HEK293T (cell line): ENCODE data around the gene KLC3.
"Not testable (repeated sequence)": the region's sequence is repeated elsewhere in the genome, so short reads cannot be mapped to it uniquely, and the experiment has no call there.

Experiments used
- CTCF ChIA-PET: fragments of 350-600 bp; formaldehyde crosslinking; extraction: SDS; loops from one replicate; lab custom pipeline; 2021; ENCODE audit warnings: antibody characterized with exemption, inconsistent platforms; lab: Yijun Ruan, JAX
- POLR2A ChIA-PET: fragments of 350-600 bp; formaldehyde crosslinking; extraction: SDS; loops from one replicate; lab custom pipeline; 2020; ENCODE audit warnings: antibody characterized with exemption, inconsistent platforms; lab: Yijun Ruan, JAX
- DNase-seq: peaks from one replicate; pipeline ENCODE4 v3.0.0; 2012; ENCODE audit warnings: mixed read lengths; ENCODE audit errors: extremely low spot score
- ARNT ChIP-seq: fragments of 450-650 bp; IDR thresholded peaks from 2 replicates; pipeline ENCODE4 v1.6.1; 2017; ENCODE audit warnings: mild to moderate bottlenecking
- BHLHE40 ChIP-seq: fragments of 450-650 bp; IDR thresholded peaks from 2 replicates; pipeline ENCODE4 v1.6.1; 2016; ENCODE audit warnings: mild to moderate bottlenecking, moderate library complexity, borderline replicate concordance
- CTBP1 ChIP-seq: fragments of 450-650 bp; IDR thresholded peaks from 2 replicates; pipeline ENCODE4 v1.6.1; 2016; ENCODE audit warnings: borderline replicate concordance
- ELF4 ChIP-seq: fragments of 450-650 bp; IDR thresholded peaks from 2 replicates; pipeline ENCODE4 v1.6.1; 2017; ENCODE audit warnings: antibody characterized with exemption
- FOXA1 ChIP-seq: fragments of 450-650 bp; IDR thresholded peaks from 2 replicates; pipeline ENCODE4 v1.6.1; 2016; ENCODE audit warnings: mild to moderate bottlenecking
- FOXK2 ChIP-seq: fragments of 450-650 bp; IDR thresholded peaks from 2 replicates; pipeline ENCODE4 v1.6.1; 2016; ENCODE audit warnings: mild to moderate bottlenecking
- FOXM1 ChIP-seq: fragments of 450-650 bp; IDR thresholded peaks from 2 replicates; pipeline ENCODE4 v1.6.1; 2017; ENCODE audit warnings: mild to moderate bottlenecking, borderline replicate concordance
- HDGF ChIP-seq: fragments of 450-650 bp; IDR thresholded peaks from 2 replicates; pipeline ENCODE4 v1.6.1; 2017; ENCODE audit warnings: antibody characterized with exemption, borderline replicate concordance
- L3MBTL2 ChIP-seq: fragments of 450-650 bp; conservative IDR thresholded peaks from 2 replicates; pipeline ENCODE4 v1.6.1; 2016; ENCODE audit warnings: mild to moderate bottlenecking
- LEF1 ChIP-seq: fragments of 450-650 bp; IDR thresholded peaks from 2 replicates; pipeline ENCODE4 v1.6.1; 2017; ENCODE audit warnings: mild to moderate bottlenecking, borderline replicate concordance
- NFRKB ChIP-seq: fragments of 450-650 bp; IDR thresholded peaks from 2 replicates; pipeline ENCODE4 v1.6.1; 2016; ENCODE audit warnings: mild to moderate bottlenecking, moderate library complexity
- PKNOX1 ChIP-seq: fragments of 450-650 bp; IDR thresholded peaks from 2 replicates; pipeline ENCODE4 v1.6.1; 2016
- SP1 ChIP-seq: fragments of 450-650 bp; IDR thresholded peaks from 2 replicates; pipeline ENCODE4 v1.6.1; 2017
- SUZ12 ChIP-seq: fragments of 450-650 bp; IDR thresholded peaks from 2 replicates; pipeline ENCODE4 v1.6.1; 2016; ENCODE audit warnings: mild to moderate bottlenecking
- TARDBP ChIP-seq: fragments of 450-650 bp; IDR thresholded peaks from 2 replicates; pipeline ENCODE4 v1.6.1; 2016
- ZNF384 ChIP-seq: fragments of 450-650 bp; IDR thresholded peaks from 2 replicates; pipeline ENCODE4 v1.6.1; 2016

KLC3 gene

GRCh38 chr19:45323671-45324081 lies 16.9 kb upstream of the KLC3 start:
- POLR2A ChIA-PET, result no interaction called here

DNA sequence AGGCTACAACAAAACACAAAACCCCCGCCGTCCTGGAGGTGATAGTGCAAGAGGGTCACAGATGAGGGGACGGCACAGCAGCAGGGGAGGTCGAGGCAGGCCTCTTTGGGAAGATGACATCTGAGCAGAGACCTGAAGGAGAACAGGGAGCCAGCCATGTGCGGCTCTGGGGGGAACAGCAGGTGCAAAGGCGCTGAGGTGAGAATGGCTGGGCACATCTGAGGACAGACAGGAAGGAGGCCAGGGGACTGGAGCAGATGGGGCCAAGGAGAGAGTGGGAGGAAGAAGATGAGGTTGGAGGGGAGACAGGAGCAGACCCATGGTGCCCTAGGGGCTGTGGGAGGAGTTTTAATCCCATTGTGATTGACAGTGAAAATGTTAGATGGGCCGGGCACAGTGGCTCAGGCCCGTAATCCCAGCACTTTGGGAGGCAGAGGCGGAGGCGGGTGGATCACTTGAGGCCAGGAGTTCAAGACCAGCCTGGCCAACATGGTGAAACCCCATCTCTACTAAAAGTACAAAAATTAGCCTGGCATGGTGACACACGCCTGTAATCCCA lies 16.1 kb upstream of the KLC3 start:
- POLR2A ChIA-PET, result no interaction called here
- DNase-seq, result no peak
- TF ChIP-seq HDGF, result no peak
- peak; percentile 74 for TF ChIP-seq PKNOX1
- CTCF ChIA-PET, result no interaction called here

More at GRCh38 chr19:45323671-45324081, 16.9 kb upstream of the KLC3 start:
- CTCF ChIA-PET, result no interaction called here
- TF ChIP-seq L3MBTL2, result no peak
- no peak for TF ChIP-seq HDGF
- TF ChIP-seq FOXM1, result no peak
- no peak for TF ChIP-seq SP1
- TF ChIP-seq BHLHE40, result no peak
- no peak for TF ChIP-seq ELF4
- no peak for TF ChIP-seq FOXA1
- TF ChIP-seq ZNF384, result no peak
- TF ChIP-seq NFRKB, result no peak
- TF ChIP-seq SUZ12, result no peak
- no peak for TF ChIP-seq FOXK2
- no peak for TF ChIP-seq TARDBP
- TF ChIP-seq ARNT, result no peak
- no peak for TF ChIP-seq CTBP1
- TF ChIP-seq PKNOX1, result no peak
- no peak for DNase-seq

DNA sequence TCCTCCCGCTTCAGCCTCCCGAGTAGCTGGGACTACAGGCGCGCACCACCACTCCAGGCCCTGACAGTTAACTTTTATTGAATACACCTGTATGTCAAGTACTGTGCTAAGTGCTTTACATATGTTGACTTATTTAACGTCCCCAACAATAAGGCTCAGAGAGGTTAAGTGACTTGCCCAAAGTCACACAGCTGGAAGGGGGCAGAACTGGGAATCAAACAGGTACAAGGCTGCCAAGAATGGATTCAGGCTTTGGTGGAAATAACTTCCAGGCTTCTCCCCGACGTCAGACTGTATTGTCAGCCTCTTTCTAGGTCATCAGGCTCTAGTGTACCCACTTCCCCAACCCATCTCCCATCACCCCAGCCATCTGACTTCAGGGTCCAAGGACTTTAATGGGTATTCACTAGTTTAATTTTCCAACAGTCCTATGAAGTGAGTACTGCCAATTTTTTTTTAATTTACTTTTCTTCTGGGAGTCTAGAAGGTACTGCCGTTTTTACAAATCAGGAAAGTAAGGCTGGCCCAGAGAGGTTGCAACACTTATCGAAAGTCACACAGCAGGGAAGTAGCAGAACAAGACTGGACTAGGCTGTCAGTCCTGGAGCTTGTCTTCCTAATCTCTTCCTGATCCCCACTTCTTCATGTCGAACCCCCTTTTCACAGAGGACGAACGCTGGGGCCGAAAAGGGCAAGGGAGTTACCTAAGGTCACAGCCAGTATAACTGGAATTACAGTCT lies 13.0 kb upstream of the KLC3 start:
- ChIA-PET POLR2A (no interaction called here), CTCF (interaction anchor here (1.1 kb wide), 1 partner anchor 112 kb away, joined by 3 read pairs; no protein-coding TSS in a partner anchor)
- TF ChIP-seq BHLHE40 (no peak), SP1 (no peak), SUZ12 (no peak), FOXA1 (no peak), ZNF384 (no peak), NFRKB (no peak), HDGF (no peak), PKNOX1 (no peak), ELF4 (no peak), FOXM1 (no peak), CTBP1 (no peak), ARNT (no peak), TARDBP (no peak)
- DNase-seq, result no peak

- CTCF ChIA-PET, result no interaction called here
- TF ChIP-seq L3MBTL2, result no peak
- TF ChIP-seq ARNT, result no peak
- TF ChIP-seq CTBP1, result no peak
- peak; percentile 95 for TF ChIP-seq PKNOX1
- TF ChIP-seq SUZ12, result no peak
- no peak for TF ChIP-seq ELF4
- no peak for TF ChIP-seq LEF1
- peak; percentile 61 for DNase-seq
- POLR2A ChIA-PET, result no interaction called here
Observed at GRCh38 chr19:45331411-45331810, 9.1 kb upstream of the KLC3 start.

- POLR2A ChIA-PET, result no interaction called here
- CTCF ChIA-PET, result interaction anchor here (0.6 to 0.7 kb wide), 2 partner anchors 47 to 64 kb away, joined by 3 to 7 read pairs; no protein-coding TSS in a partner anchor
- 0 out of 2 replicates have a peak, but pooled peaks have one; percentile 30 for TF ChIP-seq ZNF384
- no peak for TF ChIP-seq ELF4
- TF ChIP-seq CTBP1, result peak; percentile 47
- TF ChIP-seq FOXA1, result no peak
- TF ChIP-seq BHLHE40, result no peak
- DNase-seq, result no peak
Observed at GRCh38 chr19:45333609-45334303, 6.8 kb upstream of the KLC3 start.

DNA sequence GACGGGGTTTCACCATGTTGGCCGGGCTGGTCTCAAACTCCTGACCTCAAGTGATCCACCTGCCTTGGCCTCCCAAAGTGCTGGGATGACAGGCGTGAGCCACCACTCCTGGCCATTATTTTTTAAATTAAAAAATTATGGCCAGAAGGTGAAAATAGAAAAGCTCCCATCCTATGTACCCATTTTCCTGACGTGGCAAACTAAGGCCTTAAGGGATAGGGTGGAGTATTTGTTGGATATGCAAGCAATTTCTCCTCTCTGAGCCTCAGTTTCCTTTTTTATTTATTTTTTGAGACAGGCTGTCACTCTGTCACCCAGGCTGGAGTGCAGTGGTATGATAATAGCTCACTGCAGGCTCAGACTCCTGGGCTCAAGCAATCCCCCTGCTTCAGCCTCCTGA lies 5.7 kb upstream of the KLC3 start:
- POLR2A ChIA-PET, DNase-seq, CTCF ChIA-PET: not testable (repeated sequence)
